CD4-positive, alpha-beta T cell treated with Interleukin-12 subunit alpha and Interleukin-12 subunit beta, for 1 hour (primary cell): ENCODE measurements around the gene ZBED4.

Source experiments
- DNase-seq: peaks from one replicate; pipeline ENCODE4 v3.0.0-alpha.2; 2020

Gene ZBED4

GRCh38 chr22:49906799-49907290 lies 53.2 kb downstream of the ZBED4 start:
- no peak for DNase-seq

GRCh38 chr22:49907807-49908206 lies 54.2 kb downstream of the ZBED4 start:
- no peak for DNase-seq

- no peak for DNase-seq
Measured at GRCh38 chr22:49909476-49910205, 56.0 kb downstream of the ZBED4 start.

GRCh38 chr22:49910229-49911155 lies 56.8 kb downstream of the ZBED4 start:
- no peak for DNase-seq

- DNase-seq: no peak
Measured at GRCh38 chr22:49911881-49912625, 58.4 kb downstream of the ZBED4 start.

- DNase-seq: no peak
Measured at GRCh38 chr22:49913026-49913425, 59.4 kb downstream of the ZBED4 start.

GRCh38 chr22:49913446-49913845 lies 59.8 kb downstream of the ZBED4 start:
- DNase-seq: no peak

- DNase-seq: no peak
Measured at GRCh38 chr22:49914256-49914655, 60.6 kb downstream of the ZBED4 start.

- DNase-seq: no peak
Measured at GRCh38 chr22:49915610-49916009, 62.0 kb downstream of the ZBED4 start.

GRCh38 chr22:49916831-49917230 lies 63.2 kb downstream of the ZBED4 start:
- peak; percentile 30 for DNase-seq

GRCh38 chr22:49917974-49918910 lies 64.6 kb downstream of the ZBED4 start, which contains the start of the genes ALG12 and CRELD2:
TSS of gene ALG12 (minus strand) at chr22:49918438. CDS start at chr22:49913765, 4,673 bp downstream.
TSS of gene CRELD2 (plus strand) at chr22:49918634. CDS start at chr22:49918770, 136 bp downstream.
- peak; percentile 97 for DNase-seq

- no peak for DNase-seq
Measured at GRCh38 chr22:49918911-49919881, 65.6 kb downstream of the ZBED4 start.

- DNase-seq: no peak
Measured at GRCh38 chr22:49920859-49921258, 67.2 kb downstream of the ZBED4 start.

- no peak for DNase-seq
Measured at GRCh38 chr22:49921508-49922278, 68.0 kb downstream of the ZBED4 start.

- DNase-seq: no peak
Measured at GRCh38 chr22:49922484-49922883, 68.8 kb downstream of the ZBED4 start.

- no peak for DNase-seq
Measured at GRCh38 chr22:49922926-49923325, 69.3 kb downstream of the ZBED4 start.

- no peak for DNase-seq
Measured at GRCh38 chr22:49923445-49923844, 69.8 kb downstream of the ZBED4 start.

GRCh38 chr22:49924113-49924833 lies 70.6 kb downstream of the ZBED4 start:
- DNase-seq: no peak
